ENCODE results near the gene NSD2. TPM values are rescaled to one million over a fixed set of nuclear protein-coding genes. Genes with fewer than 3 reads are reported as not detected.

The NSD2 gene
- total and polyA plus RNA-seq, 2 experiments from 2014 or later, result 25.7 to 30.8 TPM

GRCh38 chr4:1981251-1982058 is 110.3 kb downstream of the NSD2 start:
- no peaks in the 10 kb centered on the region for H3K79me2 ChIP-seq
- H3K4me2 ChIP-seq, result no peak overlapping the region
- H3K36me3 ChIP-seq (replicated peaks; ENCODE audit: insufficient read depth, low read depth), result no peaks in the 10 kb centered on the region
- H3K27me3 ChIP-seq, result no peaks in the 10 kb centered on the region
- 90% methylated on average over 22 of the region's 22 CpGs for WGBS (ENCODE audit: low lambda C conversion rate, missing lambda C conversion rate)
- H3K4me3 ChIP-seq, result no peak overlapping the region
- H3K9me3 ChIP-seq (ENCODE audit: low read depth), result no peaks in the 10 kb centered on the region
- H2AFZ ChIP-seq, result no peak overlapping the region
- DNase-seq (ENCODE audit: low spot score), result no peak
- TF ChIP-seq CTCF (IDR thresholded peaks at IDR 0.05; ENCODE audit: poor library complexity) (no peak), EZH2phosphoT487 (IDR thresholded peaks at IDR 0.05; ENCODE audit: low read depth, severe bottlenecking, unreplicated experiment) (no peak), EZH2 (IDR thresholded peaks at IDR 0.05; ENCODE audit: borderline replicate concordance) (no peak)
- H3K27ac ChIP-seq, result no peak overlapping the region
- no peaks in the 10 kb centered on the region for H4K20me1 ChIP-seq (ENCODE audit: insufficient read depth, poor library complexity, severe bottlenecking)
- H3K4me1 ChIP-seq (ENCODE audit: insufficient read depth), result no peaks in the 10 kb centered on the region
- H3K9me2 ChIP-seq (replicated peaks; ENCODE audit: insufficient read depth), result no peaks in the 10 kb centered on the region

- no peaks in the 10 kb centered on the region for H3K36me3 ChIP-seq (replicated peaks; ENCODE audit: insufficient read depth, low read depth)
Observed at GRCh38 chr4:1982124-1983052, 111.2 kb downstream of the NSD2 start.

More at GRCh38 chr4:1982124-1983052, 111.2 kb downstream of the NSD2 start:
- Histone ChIP-seq H2AFZ (no peak overlapping the region), H3K4me3 (no peak overlapping the region), H3K9me2 (replicated peaks; ENCODE audit: insufficient read depth) (no peaks in the 10 kb centered on the region), H3K4me1 (ENCODE audit: insufficient read depth) (no peaks in the 10 kb centered on the region), H3K9me3 (ENCODE audit: low read depth) (no peaks in the 10 kb centered on the region), H3K4me2 (no peak overlapping the region), H3K79me2 (no peaks in the 10 kb centered on the region), H3K27ac (no peak overlapping the region), H3K27me3 (no peaks in the 10 kb centered on the region), H4K20me1 (ENCODE audit: insufficient read depth, poor library complexity, severe bottlenecking) (no peaks in the 10 kb centered on the region)
- no peak for DNase-seq (ENCODE audit: low spot score)
- 94% methylated on average over 16 of the region's 16 CpGs for WGBS (ENCODE audit: low lambda C conversion rate, missing lambda C conversion rate)
- TF ChIP-seq CTCF (IDR thresholded peaks at IDR 0.05; ENCODE audit: poor library complexity) (no peak), EZH2 (IDR thresholded peaks at IDR 0.05; ENCODE audit: borderline replicate concordance) (no peak), EZH2phosphoT487 (IDR thresholded peaks at IDR 0.05; ENCODE audit: low read depth, severe bottlenecking, unreplicated experiment) (no peak)
